Fibroblast of peridontal ligament (primary cell): ENCODE results near the gene ATP5F1E.

Source experiments
- DNase-seq: peaks from one replicate; pipeline ENCODE4 v3.0.0-alpha.2; 2010; ENCODE audit errors: extremely low read depth

The ATP5F1E gene

DNA sequence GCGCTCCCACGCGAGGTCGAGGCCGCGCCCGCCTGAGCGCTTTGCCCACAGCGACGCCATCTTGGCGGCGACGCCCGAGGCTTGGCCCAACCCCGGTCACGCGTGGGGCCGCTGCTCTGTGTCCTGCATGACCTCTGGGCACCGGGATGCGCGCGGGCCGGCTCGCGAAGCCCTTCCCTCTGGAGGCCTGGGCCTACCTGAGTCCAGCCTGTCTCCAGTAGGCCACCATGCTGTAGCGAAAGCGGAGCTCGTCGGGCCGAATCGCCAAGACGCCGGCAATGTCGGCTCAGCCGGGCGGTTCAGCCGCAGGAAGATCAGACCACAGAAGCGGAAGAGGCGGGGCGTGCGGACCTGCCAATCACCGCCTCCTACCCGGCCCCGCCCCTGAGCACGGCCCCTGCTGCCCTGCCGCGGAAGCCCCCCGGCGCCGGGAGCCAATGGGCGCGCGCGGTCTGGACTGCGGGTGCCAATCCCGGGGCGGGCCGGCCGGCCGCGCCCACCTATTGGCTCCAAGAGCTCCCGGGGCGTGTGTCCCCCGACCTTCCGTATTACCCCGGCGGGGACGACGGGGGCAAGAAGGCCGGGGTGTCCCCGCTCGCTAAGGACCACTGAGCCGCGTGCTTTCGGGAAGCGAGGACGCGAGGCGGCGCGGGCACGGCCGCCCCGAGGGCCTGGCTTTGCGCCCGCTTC, at the start of gene ATP5F1E:
TSS of gene ATP5F1E (minus strand) at position 313 of the 690 bp plus-strand sequence. CDS start at position 229, 84 bp downstream.
- peak; percentile 83 for DNase-seq

DNA sequence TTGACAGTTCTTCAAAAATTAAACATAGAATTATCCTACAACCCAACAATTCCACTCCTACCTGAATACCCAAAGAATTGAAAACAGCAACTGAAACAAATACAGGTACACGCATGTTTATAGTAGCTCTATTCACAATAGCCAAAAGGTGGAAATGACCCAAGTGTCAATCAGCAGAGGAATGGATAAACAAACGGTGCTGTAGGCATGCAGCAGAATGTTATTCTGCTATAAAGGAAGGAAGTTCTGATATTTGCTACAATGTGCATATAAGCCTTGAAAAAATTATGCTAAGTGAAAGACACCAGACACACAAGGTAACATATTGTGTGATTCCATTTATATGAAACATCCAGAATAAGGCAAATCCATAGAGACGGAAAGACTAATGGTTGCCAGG, 48.9 kb upstream of the ATP5F1E start:
- DNase-seq: no peak

DNA sequence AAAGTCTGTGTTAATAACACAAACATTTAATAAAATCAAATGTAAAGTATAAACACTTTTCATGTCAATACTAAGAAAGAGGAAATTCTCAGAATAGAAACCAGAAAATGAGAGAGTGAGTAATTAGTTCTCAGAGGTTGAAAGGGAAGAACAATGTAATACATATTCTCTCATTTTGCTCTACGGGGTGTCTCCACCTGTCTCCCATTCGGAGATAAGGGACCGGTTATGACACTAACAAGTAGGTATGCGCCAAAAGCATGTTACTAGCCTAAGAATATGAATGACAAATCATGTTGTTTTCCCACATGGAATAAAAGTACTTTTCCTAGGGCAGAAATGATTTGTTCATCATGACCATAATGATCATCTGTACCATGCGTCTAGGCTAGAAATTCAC, 46.1 kb upstream of the ATP5F1E start:
- no peak for DNase-seq

DNA sequence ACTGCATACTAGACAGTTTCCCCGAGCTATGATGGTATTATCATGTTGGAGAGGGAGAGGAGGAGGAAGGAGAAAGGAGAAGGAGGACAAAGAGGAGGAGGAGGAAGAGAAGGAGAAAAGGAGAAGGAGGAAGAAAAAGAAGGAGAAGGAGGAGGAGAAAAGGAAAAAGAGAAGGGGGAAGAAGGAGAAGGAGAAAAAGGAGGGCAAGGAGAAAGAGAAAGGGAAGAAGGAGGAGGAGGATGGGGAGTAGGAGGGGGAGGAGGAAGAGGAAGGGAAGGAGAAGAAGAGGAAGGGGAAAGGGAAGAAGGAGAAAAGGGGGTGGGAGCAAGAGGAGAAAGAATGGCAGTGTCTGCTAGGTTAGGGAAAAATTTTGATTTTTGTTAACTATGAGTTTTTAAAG, 45.6 kb upstream of the ATP5F1E start:
- no peak for DNase-seq

DNA sequence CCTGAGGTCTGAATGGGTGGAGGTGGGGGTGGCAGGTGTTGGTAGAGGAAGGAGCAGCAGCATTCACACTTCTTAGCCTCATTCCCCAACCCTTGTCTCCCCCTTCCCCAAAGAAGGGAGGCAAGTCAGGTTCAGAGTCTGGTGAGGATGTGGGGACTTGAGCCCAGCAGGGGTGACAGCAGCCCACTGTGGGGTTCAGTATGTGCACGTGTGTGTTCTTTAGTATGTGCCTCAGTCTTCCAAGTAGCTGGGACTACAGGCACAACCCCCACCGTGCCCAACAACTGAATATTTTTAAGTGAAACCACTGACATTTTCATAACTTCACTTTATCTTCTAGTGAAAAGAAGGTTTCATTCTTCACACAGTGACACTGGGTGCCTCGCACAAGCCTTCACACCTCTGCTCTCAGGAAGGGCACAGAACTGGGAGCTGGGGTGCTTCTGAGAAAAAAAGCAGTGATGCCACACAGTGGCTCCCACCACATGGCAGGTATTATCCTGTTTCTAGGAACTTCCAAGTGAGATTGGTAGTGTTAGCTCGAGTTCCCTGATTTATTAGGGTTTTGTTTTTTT, 43.9 kb upstream of the ATP5F1E start:
- no peak for DNase-seq

DNA sequence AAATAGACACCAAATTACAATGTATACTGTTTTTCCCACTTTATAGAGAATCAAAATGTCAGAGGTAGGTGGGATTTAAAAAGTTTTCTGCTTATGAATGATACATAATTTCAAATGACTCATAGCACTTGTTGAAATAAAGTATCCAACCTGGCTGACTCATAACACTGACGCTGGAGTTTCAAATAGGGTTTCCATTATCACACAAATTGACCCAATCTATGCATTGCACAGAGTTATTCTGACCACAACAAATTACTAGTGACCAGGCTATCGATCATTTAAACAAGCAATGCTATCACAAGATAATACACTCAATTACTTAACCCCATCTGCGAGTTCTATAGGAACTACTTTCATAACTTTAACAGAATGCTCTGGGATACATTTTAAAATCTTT, 42.3 kb upstream of the ATP5F1E start:
- no peak for DNase-seq

DNA sequence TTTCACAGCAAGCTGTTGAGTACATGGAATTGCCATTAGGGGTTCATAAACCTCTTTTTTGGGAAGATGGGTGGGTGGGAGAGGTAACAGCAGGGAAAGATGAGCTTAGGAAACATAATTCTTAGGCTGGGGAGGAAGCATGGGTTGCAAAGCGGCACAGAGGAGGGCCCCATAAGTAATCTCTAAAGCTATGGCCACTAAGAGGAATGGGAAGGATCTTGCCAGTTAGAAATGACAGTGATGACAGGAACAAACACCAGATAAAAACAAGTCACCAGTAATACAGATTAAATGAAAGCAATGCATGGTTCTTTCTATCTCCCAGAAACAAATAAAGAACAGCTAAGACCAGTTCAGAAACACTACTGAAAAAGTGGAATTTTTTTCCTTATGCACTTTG, 41.4 kb upstream of the ATP5F1E start:
- no peak for DNase-seq

DNA sequence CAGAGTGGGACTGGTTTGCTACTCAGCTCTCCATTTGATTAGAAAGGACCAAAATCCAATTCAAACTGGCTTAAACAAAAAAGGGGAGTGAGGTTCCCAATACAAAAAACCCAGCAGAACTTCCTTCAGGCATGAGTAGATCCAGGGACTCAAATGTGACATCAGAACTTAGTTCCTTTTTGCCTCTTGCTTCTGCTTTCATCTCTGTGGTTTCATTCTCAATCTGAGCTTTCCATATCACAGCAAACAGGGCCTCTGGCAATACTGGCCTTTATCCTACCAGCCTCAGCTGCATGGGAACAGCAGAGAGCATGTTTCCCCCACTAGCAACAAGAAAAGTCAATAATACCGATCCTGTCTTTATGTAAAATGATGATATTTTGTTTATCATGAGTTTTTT, 39.1 kb upstream of the ATP5F1E start:
- DNase-seq: no peak

DNA sequence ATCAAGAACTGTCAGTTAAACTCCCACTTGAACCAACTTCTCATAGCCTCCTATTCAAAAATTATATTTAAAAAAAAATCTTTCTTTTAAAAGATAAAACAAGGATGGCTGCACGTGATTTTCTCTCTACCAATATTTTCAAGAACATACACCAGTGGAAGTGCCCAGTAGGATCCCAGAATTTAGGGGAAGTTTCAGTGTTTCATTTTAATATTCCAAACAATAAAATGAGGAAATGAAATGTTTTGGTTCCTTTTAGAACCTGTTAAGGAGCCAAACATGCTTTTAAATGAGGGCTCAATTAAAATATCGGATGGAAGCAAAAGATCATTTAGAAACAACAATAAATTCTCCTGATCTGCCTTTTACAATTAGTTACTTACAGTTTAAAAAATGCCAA, 36.9 kb upstream of the ATP5F1E start:
- no peak for DNase-seq

DNA sequence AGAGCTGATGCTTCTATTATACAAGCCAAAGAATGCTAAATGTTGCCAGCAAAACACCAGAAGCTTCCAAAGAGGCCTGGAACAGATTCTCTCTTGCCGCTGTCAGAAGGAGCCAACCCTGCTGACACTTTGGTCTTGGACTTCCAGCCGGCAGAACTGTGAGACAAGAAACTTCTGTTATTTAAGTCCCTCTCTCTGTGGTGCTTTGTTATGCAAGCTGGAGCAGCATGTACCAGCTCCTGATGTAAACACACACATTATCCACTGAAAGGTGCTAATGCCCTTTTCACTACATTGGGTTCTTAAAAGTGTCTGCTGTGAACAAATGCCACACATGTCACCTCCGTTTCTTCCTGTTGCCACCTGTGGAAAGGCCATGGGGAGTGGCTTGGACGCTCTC, 36.4 kb upstream of the ATP5F1E start:
- no peak for DNase-seq

DNA sequence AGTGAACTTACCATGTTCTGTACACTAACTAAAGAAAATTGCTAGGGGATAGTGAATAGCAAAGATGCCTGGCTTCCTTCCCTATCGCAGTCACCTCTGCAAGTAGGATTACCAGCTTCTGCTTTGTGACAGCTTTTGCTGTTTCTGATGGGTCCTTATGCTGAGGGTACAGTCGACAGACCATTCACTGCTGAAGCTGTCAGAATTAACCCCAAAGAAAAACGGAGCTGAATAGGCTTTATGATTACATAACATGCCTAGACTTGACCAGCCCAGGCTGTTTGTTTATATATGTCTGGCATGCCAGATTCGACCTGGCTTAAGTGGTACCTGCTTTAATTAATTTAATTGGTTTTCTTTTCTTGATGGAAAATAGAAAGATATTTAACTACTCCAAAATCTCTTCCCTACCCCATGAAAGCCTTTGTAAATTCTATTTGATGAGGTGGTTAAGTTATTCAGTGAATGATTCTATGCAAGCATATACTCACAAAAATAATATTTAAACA, 32.1 kb upstream of the ATP5F1E start:
- DNase-seq: no peak

DNA sequence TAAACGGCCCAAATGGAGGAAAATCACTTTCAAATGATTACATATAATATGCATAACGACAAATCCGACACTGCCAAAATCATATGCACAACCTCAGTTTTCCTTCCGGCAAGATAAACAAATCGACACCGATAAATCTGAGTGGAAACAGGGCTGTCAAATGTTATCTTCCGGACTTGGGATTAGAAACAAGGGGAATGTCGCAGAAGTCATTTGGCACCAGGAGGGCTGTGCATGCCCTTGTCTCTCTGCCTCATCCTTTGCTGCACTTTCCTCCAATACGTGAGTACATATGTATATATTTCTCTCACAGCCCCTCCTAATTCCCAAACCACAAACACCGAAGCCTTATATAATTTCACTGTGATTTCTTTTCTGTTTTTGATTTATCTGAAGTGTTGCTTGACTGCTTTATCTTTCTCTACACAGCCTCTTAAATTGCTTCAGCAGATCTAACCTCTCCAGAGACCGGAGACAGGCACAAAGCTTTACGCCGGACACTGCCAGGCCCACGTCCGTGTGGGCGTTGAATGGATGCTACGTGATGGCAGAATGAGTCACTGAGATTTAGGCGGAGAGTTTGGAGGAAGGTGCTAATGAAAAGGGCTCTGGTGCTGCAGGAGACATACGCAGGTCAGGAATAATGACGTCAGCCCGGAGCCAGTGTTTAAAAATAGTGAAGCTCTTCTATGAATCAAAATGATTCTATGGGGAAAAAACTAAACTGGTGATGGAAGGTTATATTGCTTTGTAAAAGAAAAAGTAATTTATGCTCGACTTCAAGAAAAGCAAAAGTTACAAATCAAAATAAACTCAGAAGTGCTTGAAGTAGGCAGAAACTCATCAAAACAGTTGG, 31.5 kb upstream of the ATP5F1E start:
- DNase-seq: peak; percentile 59

DNA sequence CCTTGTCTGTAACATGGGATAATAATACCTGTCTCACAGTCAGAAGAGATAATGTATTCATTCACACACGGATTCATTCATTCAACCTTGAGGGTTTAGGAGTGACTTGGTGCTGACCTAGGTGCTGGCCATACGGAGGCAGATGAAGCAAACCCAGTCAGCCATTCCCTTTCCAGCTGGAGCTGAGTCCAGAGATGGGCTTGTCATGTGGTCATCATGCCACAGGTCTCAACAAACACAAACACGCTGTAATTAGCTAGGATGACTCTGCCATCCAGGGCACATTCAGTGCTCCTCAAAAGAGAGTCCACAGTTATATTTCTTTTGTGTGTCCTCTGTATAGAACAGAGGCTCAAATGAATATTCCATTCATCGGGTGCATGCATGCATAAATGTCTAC, 29.9 kb upstream of the ATP5F1E start:
- DNase-seq: no peak

DNA sequence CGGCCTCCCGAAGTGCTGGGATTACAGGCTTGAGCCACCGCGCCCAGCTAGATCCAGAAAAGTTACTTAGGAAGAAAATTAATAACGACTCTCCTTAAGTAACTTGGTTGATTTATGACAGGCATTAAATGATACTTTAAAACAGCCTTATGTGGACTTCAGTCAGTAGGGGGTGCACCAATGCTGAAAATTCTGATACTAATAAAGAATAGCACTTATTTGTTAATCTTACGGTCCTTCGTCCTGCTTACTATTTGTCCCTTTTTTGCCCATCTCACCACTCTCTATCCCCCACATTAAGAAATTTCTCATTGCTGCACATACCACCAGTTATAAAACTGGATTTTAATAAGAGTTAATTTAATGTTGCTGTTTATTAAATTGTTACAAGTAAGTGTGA, 23.2 kb upstream of the ATP5F1E start:
- peak; percentile 40 for DNase-seq

DNA sequence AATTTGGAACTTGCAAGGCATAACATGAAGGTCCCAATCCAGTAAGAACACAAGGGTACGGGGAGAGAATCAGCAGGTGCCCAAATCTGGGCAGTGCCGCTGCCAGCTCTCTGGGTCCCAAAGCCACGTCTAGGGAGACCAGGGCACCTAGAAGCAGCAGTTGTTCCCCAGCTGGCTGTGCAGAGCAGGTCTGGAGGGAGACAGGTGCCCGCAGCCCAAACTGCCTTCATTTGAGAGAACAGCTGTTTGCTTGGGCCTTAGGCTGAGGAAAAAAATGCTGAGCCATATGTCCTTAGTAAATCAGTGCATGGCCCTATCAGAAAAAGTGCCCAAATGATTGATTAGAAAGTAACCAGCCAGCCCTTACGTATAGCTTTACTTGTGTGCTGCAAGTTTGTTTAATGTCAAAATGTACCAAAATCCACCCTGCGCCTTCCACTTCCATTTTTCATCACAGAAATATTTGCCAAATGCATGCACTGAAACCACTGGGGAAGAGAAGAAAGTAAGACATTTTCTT, 19.6 kb upstream of the ATP5F1E start:
- no peak for DNase-seq

DNA sequence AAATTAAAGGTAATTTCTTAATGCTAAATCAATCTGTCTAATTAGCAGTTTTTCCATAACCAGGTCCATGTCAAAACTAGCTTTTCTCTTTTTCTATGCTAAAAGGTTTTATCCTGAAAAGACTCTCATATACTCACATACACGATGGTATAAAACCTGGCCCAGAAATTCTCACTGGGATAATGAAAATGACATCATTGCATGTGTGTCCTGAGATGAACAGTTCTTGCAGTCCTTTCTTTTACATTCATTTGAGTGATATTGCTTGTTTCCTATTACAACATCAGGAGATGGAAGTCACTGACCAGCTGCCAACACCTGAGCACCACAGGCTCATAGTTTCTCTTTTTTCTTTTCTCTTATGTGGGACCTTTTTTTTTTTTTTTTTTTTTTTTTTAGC, 18.3 kb upstream of the ATP5F1E start:
- no peak for DNase-seq

DNA sequence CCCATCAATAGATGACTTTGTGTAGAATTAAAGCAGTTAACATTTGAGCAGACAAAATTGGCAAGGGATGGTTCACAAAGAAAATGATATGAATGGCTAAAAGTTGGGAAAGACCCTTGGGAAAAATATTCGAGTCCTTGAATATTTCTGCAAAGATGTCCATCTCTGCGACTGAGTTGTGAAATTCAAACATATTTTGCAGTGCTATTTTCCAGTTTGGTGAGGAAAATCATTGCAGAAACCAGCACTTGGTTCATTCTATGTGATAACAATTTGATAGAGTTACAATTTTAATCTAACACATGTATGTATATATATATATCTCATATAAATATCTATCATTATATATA, 16.5 kb upstream of the ATP5F1E start:
- DNase-seq: no peak

DNA sequence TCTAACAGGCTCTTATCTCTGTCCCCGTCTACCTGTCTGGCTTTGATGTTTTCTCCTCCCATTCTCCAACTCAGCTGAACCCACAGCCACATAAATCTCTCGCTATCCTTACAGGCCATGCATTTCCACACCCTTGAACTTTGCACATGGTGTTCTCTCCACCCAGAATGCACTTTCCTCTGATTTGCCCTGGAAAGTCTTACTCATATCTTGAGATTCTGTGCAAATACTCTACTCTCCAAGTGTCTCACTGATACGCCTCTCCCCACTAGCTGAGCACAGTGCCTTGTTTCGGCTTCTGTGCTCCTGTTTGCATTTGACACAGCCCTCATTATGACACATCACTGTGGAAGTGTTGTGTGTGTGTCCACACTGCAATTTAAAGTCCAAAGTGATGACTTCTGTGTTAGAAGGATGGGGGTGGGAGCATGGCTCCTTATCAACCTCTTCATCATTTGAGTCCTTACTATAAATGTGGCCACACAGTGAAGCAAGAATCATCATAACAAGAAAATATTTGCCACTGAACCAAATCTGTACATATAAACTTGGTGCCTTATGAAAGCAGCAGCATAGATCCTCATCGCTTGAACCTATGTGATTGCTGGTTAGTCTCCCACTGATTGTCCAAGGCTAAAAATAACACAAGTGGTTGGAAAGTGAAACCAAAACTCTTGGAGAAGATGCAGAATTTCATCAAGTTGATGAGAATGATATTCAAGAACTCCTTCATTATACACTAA, 16.0 kb upstream of the ATP5F1E start:
- peak; percentile 73 for DNase-seq

DNA sequence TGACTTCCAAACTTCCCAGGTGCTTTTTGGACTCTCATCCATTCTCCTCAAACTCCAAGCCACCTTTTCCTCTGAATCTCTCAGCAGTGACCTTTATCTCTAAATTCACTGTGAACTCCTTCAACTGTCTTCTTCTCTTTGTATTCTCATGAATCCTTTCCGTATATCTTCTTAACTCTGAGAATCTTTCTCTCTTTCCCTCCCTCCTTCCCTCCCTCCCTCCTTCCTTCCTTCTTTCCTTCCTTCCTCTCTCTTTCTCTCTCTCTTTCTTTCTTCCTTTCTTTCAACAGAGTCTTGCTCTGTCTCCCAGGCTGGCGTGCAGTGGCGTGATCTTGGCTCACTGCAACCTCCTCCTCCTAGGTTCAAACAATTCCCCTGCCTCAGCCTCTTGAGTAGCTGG, 14.7 kb upstream of the ATP5F1E start:
- DNase-seq: no peak

DNA sequence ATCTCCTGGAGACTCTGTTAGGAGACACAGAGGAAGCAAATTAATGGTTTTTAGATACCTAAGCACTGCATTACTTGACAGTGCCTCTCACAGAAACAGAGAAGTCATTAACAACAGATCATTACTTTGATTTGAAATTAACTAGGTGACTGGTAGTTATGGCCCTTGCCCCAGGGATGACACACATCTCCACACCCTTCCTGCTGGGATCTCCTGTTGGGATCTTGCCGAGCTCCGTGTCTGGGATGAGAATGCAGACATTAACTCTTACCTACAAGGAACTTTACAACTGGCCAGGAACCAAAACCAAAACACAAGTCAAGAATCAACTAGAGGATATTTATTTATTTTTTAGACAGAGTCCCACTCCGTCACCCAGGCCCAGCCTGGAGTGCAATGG, 12.7 kb upstream of the ATP5F1E start:
- no peak for DNase-seq

DNA sequence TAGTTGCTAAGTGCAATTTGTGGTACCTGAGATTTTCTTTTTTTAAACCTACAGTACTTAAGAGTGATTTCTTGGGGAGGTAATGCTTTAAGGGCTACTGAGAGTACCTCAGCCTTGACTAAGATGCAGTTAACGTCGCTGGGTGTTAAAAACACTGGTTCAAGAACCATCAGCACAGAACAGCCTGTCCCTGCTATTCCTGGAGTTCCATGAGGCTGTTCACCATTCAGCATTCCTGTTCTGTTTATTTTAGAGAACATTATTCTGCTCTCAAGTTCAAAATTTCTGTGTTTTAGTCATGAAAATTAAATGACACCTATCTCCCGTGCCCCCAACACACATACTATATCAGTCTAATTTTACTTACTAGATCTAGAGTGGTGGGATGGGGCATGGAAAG, 12.2 kb upstream of the ATP5F1E start:
- DNase-seq: no peak

DNA sequence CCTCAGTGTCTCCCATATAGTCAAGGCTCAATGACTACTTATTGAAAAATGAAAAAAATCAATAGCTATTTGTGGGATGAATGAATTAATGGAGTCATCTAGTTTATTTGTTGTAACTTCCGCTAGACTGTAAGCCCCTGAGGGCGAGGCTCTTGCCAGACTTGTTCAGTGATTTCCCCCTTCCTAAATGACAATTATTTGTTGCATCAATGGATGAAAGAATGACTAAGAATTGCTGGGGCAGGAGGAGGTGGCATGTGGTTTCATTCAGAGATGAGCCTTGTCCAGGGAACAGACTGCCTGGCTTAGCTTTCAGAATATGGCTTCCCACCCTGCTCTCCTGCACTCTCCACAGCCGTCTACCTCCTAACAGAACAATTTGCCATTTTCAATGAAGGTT, 11.6 kb upstream of the ATP5F1E start:
- no peak for DNase-seq
